ENCODE measurements around the gene CCER1.
A peak's percentile ranks its signal among the peaks of the same experiment; 100 is the strongest.

CCER1 gene

GRCh38 chr12:90939382-90939781, 15.6 kb downstream of the CCER1 start:
- H3K27ac ChIP-seq, result no peak overlapping the region
- ChIA-PET POLR2A (ENCODE audit: low non-redundant PET) (no interaction called here), CTCF (interaction anchor here (0.5 to 0.6 kb wide), 3 partner anchors 28 to 1605 kb away, joined by 3 to 4 read pairs (median 3); no protein-coding TSS in a partner anchor)
- no peak for DNase-seq (ENCODE audit: low spot score)
- TF ChIP-seq, protein P1, sequence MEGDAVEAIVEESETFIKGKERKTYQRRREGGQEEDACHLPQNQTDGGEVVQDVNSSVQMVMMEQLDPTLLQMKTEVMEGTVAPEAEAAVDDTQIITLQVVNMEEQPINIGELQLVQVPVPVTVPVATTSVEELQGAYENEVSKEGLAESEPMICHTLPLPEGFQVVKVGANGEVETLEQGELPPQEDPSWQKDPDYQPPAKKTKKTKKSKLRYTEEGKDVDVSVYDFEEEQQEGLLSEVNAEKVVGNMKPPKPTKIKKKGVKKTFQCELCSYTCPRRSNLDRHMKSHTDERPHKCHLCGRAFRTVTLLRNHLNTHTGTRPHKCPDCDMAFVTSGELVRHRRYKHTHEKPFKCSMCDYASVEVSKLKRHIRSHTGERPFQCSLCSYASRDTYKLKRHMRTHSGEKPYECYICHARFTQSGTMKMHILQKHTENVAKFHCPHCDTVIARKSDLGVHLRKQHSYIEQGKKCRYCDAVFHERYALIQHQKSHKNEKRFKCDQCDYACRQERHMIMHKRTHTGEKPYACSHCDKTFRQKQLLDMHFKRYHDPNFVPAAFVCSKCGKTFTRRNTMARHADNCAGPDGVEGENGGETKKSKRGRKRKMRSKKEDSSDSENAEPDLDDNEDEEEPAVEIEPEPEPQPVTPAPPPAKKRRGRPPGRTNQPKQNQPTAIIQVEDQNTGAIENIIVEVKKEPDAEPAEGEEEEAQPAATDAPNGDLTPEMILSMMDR (conservative IDR thresholded peaks at IDR 0.05; ENCODE audit: low read depth), result no peak

DNA sequence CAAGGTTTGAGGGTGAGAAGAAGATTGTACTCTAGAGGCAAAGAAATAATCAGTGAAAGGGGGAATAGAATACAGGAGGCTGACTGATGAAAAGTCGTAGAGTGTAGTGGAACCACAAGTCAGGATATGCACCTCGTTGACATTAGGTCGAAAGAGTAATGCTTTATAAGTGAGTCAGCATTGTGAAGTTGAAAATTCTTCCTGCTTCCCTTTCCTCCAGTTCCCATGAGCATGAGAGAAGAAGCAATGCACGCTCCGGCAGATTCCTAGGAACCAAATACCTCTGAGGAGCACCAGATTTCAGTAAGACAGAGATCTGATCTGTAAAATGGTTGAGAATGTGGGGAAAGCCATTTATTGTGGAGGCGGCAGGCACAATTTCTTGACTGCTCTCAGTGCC, 16.5 kb downstream of the CCER1 start:
- no peak overlapping the region for H3K27ac ChIP-seq
- DNase-seq (ENCODE audit: low spot score), result peak; percentile 25
- TF ChIP-seq, protein P1 (conservative IDR thresholded peaks at IDR 0.05; ENCODE audit: low read depth), result no peak
- ChIA-PET POLR2A (ENCODE audit: low non-redundant PET) (no interaction called here), CTCF (interaction anchor here (0.5 kb wide), 1 partner anchor 518 kb away, joined by 3 read pairs; no protein-coding TSS in a partner anchor)

DNA sequence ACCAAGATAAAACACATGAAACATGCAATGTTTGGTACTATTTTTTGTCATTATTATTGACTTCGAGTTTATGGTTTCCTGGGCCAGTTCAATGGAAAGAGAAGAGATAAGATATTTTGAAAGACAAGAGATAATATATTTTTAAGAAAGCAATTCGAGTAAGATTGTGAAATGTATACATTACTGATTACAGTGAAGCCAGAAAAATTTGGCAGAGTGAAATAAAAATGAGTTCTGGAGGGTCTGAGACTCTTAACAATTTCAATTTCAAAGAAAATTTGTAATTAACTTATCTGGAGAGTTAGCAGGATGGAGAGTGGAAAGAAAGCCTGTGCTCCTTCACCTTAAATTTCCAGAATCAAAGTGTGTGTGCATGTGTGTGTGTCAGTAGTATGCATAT, 17.3 kb downstream of the CCER1 start:
- ChIA-PET CTCF (no interaction called here), POLR2A (ENCODE audit: low non-redundant PET) (no interaction called here)
- no peak overlapping the region for H3K27ac ChIP-seq
- DNase-seq (ENCODE audit: low spot score), result no peak
- TF ChIP-seq, protein P1 (conservative IDR thresholded peaks at IDR 0.05; ENCODE audit: low read depth), result no peak

DNA sequence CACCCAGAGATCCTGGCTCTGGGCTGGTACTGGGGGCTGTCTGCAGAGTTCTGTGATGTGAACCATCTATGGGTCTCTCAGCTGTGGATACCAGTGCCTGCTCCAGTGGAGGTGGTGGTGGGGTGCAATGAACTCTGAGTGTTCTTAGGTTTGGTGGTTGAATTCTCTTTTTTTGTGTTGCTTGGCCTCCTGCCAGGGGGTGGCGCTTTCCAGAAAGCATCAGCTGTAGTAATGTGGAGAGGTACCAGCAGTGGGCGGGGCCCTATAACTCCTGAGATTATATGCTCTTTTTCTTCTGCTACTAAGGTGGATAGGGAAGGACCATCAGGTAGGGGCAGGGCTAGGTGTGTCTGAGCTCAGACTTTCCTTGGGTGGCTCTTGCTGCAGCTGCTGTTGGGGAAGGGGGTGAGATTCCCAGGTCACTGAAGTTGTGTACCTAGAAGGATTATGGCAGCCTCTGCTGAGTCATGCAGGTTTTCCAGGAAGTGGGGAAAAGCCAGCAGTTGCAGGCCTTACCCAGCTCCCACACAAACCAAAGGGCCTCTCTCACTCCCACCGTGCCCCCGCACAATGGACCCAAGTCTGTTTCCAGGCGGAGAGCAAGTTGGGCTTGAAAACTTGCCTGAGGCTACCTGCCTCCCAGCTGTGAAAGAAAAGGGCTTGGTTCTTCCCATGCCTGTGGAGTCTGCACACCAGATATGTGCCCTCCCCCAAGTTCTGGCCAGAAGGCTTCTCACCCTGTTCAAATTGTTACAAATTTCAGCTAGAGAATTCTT, 18.6 kb downstream of the CCER1 start:
- H3K27ac ChIP-seq, result no peak overlapping the region
- no peak for DNase-seq (ENCODE audit: low spot score)
- ChIA-PET CTCF (no interaction called here), POLR2A (ENCODE audit: low non-redundant PET) (no interaction called here)
- TF ChIP-seq, protein P1 (conservative IDR thresholded peaks at IDR 0.05; ENCODE audit: low read depth), result no peak

- DNase-seq (ENCODE audit: low spot score), result no peak
- CTCF ChIA-PET, result no interaction called here
- no peak overlapping the region for H3K27ac ChIP-seq
- TF ChIP-seq, protein P1 (conservative IDR thresholded peaks at IDR 0.05; ENCODE audit: low read depth), result no peak
- POLR2A ChIA-PET (ENCODE audit: low non-redundant PET), result interaction anchor here (0.6 kb wide), 1 partner anchor 11 kb away, joined by 4 read pairs; no protein-coding TSS in a partner anchor
Observed at GRCh38 chr12:90925562-90925961, 29.4 kb downstream of the CCER1 start.

GRCh38 chr12:90924406-90924805, 30.6 kb downstream of the CCER1 start:
- CTCF ChIA-PET, result interaction anchor here (0.8 kb wide), 1 partner anchor 451 kb away, joined by 4 read pairs; no protein-coding TSS in a partner anchor
- no peak overlapping the region for H3K27ac ChIP-seq
- TF ChIP-seq, protein P1 (conservative IDR thresholded peaks at IDR 0.05; ENCODE audit: low read depth), result no peak
- POLR2A ChIA-PET (ENCODE audit: low non-redundant PET), result no interaction called here
- no peak for DNase-seq (ENCODE audit: low spot score)

All from RWPE1 (cell line).